ENCODE data around the gene CLCN5. TPM values are rescaled to one million over a fixed set of nuclear protein-coding genes. Genes with fewer than 3 reads are reported as not detected.

The CLCN5 gene
- total and polyA plus RNA-seq, 2 of the 13 experiments (the other 11 are each of a cell fraction or from before 2014, with no cell fraction given): 7.8 to 27.3 TPM

GRCh38 chrX:49877397-49878101, 44.8 kb upstream of the CLCN5 start (continued):
- TF ChIP-seq REPIN1 (CRISPR knock-in tag; IDR thresholded peaks at IDR 0.05; ENCODE audit: borderline replicate concordance, low read depth) (peak; percentile 31; the same call in 1 of the 2 replicates), ZNF674 (CRISPR knock-in tag; IDR thresholded peaks at IDR 0.05; ENCODE audit: low read depth) (no peak), FOXA3 (CRISPR knock-in tag; IDR thresholded peaks at IDR 0.05) (peak; percentile 93), NR2C2 (CRISPR knock-in tag; IDR thresholded peaks at IDR 0.05; ENCODE audit: borderline replicate concordance) (peak; percentile 45; the same call in 1 of the 2 replicates), ZKSCAN8 (CRISPR knock-in tag; IDR thresholded peaks at IDR 0.05; ENCODE audit: borderline replicate concordance) (no peak), WIZ (CRISPR knock-in tag; IDR thresholded peaks at IDR 0.05) (no peak), CREM (IDR thresholded peaks at IDR 0.05) (peak; percentile 84), CREM (CRISPR knock-in tag; IDR thresholded peaks at IDR 0.05) (no peak), ZNF709 (CRISPR knock-in tag; IDR thresholded peaks at IDR 0.05) (peak; percentile 44; the same call in 1 of the 2 replicates), NCOR1 (IDR thresholded peaks at IDR 0.05; ENCODE audit: borderline replicate concordance, low read length) (peak; percentile 41; the same call in 1 of the 2 replicates), ZHX2 (IDR thresholded peaks at IDR 0.05; ENCODE audit: low read depth) (peak; percentile 51; the same call in 1 of the 2 replicates), ZHX2 (CRISPR knock-in tag; IDR thresholded peaks at IDR 0.05; ENCODE audit: borderline replicate concordance) (no peak), PHF20 (CRISPR knock-in tag; IDR thresholded peaks at IDR 0.05) (no peak), ZNF678 (CRISPR knock-in tag; IDR thresholded peaks at IDR 0.05) (no peak), HNRNPK (IDR thresholded peaks at IDR 0.05; ENCODE audit: low read depth, low read length, poor library complexity, severe bottlenecking) (no peak), ZNF792 (CRISPR knock-in tag; IDR thresholded peaks at IDR 0.05) (no peak), RFXAP (CRISPR knock-in tag; IDR thresholded peaks at IDR 0.05; ENCODE audit: borderline replicate concordance) (0 out of 2 replicates have a peak, but pooled peaks have one; percentile 24), YY1 (IDR thresholded peaks at IDR 0.05; ENCODE audit: insufficient read depth, insufficient replicate concordance, low read depth, low read length) (peak; percentile 82)
- TF ChIP-seq, protein P1, sequence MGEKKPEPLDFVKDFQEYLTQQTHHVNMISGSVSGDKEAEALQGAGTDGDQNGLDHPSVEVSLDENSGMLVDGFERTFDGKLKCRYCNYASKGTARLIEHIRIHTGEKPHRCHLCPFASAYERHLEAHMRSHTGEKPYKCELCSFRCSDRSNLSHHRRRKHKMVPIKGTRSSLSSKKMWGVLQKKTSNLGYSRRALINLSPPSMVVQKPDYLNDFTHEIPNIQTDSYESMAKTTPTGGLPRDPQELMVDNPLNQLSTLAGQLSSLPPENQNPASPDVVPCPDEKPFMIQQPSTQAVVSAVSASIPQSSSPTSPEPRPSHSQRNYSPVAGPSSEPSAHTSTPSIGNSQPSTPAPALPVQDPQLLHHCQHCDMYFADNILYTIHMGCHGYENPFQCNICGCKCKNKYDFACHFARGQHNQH (CRISPR knock-in tag; IDR thresholded peaks at IDR 0.05): peak; percentile 71; the same call in 1 of the 2 replicates
- TF ChIP-seq, protein P2, sequence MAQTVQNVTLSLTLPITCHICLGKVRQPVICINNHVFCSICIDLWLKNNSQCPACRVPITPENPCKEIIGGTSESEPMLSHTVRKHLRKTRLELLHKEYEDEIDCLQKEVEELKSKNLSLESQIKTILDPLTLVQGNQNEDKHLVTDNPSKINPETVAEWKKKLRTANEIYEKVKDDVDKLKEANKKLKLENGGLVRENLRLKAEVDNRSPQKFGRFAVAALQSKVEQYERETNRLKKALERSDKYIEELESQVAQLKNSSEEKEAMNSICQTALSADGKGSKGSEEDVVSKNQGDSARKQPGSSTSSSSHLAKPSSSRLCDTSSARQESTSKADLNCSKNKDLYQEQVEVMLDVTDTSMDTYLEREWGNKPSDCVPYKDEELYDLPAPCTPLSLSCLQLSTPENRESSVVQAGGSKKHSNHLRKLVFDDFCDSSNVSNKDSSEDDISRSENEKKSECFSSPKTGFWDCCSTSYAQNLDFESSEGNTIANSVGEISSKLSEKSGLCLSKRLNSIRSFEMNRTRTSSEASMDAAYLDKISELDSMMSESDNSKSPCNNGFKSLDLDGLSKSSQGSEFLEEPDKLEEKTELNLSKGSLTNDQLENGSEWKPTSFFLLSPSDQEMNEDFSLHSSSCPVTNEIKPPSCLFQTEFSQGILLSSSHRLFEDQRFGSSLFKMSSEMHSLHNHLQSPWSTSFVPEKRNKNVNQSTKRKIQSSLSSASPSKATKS (CRISPR knock-in tag; IDR thresholded peaks at IDR 0.05): no peak
